ENCODE measurements around the gene RNF157. TPM values are rescaled to one million over a fixed set of nuclear protein-coding genes. Genes with fewer than 3 reads are reported as not detected.

RNF157 gene
- total RNA-seq, 4 donors from 2014 or later: 1.7 to 6.6 (median 4.7) TPM

GRCh38 chr17:76166906-76167305 is 73.4 kb downstream of the RNF157 start:
- 72 to 81% methylated on average over 9 to 10 of the region's 10 CpGs for WGBS, 2 donors
- intact Hi-C loops (cut with DNase I): no loop called here
- Histone ChIP-seq H3K9me3 (no peaks in the 10 kb centered on the region), H3K4me1 (no peaks in the 10 kb centered on the region), H3K27me3 (no peaks in the 10 kb centered on the region), H3K27ac (no peak overlapping the region), H3K4me3 (replicated peaks in 1 of 3) (no peak overlapping the region), H3K36me3 (no peaks in the 10 kb centered on the region)
- no peak for TF ChIP-seq CTCF (IDR thresholded peaks at IDR 0.05)
- no peak for TF ChIP-seq POLR2A (IDR thresholded peaks at IDR 0.05)
- DNase-seq: no peak

GRCh38 chr17:76166168-76166567 is 74.1 kb downstream of the RNF157 start:
- no peaks in the 10 kb centered on the region for H3K4me1 ChIP-seq
- TF ChIP-seq CTCF (IDR thresholded peaks at IDR 0.05) (no peak), POLR2A (IDR thresholded peaks at IDR 0.05) (no peak)
- H3K27ac ChIP-seq: no peak overlapping the region
- no peaks in the 10 kb centered on the region for H3K9me3 ChIP-seq
- no peaks in the 10 kb centered on the region for H3K36me3 ChIP-seq
- no peaks in the 10 kb centered on the region for H3K27me3 ChIP-seq
- DNase-seq: no peak
- intact Hi-C loops (cut with DNase I): no loop called here
- 88 to 90% methylated on average over 7 of the region's 7 CpGs for WGBS, 2 donors
- no peak overlapping the region for H3K4me3 ChIP-seq (replicated peaks in 1 of 3)

GRCh38 chr17:76164331-76164730 is 76.0 kb downstream of the RNF157 start:
- H3K36me3 ChIP-seq: no peaks in the 10 kb centered on the region
- no peaks in the 10 kb centered on the region for H3K27me3 ChIP-seq
- H3K4me1 ChIP-seq: no peaks in the 10 kb centered on the region
- TF ChIP-seq POLR2A (IDR thresholded peaks at IDR 0.05) (no peak), CTCF (IDR thresholded peaks at IDR 0.05) (no peak)
- no peak overlapping the region for H3K27ac ChIP-seq
- WGBS, 2 donors: 67 to 73% methylated on average over 2 of the region's 2 CpGs
- H3K9me3 ChIP-seq: no peaks in the 10 kb centered on the region
- DNase-seq: no peak
- intact Hi-C loops (cut with DNase I): no loop called here
- no peak overlapping the region for H3K4me3 ChIP-seq (replicated peaks in 1 of 3)

GRCh38 chr17:76163919-76164318 is 76.4 kb downstream of the RNF157 start:
- Histone ChIP-seq H3K4me1 (no peaks in the 10 kb centered on the region), H3K9me3 (no peaks in the 10 kb centered on the region), H3K27ac (no peak overlapping the region), H3K36me3 (no peaks in the 10 kb centered on the region), H3K27me3 (no peaks in the 10 kb centered on the region), H3K4me3 (replicated peaks in 1 of 3) (no peak overlapping the region)
- no peak for DNase-seq
- 83 to 87% methylated on average over 4 of the region's 4 CpGs for WGBS, 2 donors
- intact Hi-C loops (cut with DNase I): no loop called here
- no peak for TF ChIP-seq POLR2A (IDR thresholded peaks at IDR 0.05)
- no peak for TF ChIP-seq CTCF (IDR thresholded peaks at IDR 0.05)

- Histone ChIP-seq H3K27me3 (no peaks in the 10 kb centered on the region), H3K4me3 (replicated peaks in 1 of 3) (no peak overlapping the region), H3K4me1 (no peaks in the 10 kb centered on the region), H3K27ac (no peak overlapping the region), H3K9me3 (no peaks in the 10 kb centered on the region), H3K36me3 (no peaks in the 10 kb centered on the region)
- TF ChIP-seq POLR2A (IDR thresholded peaks at IDR 0.05) (no peak), CTCF (IDR thresholded peaks at IDR 0.05) (no peak)
- DNase-seq: no peak
- intact Hi-C loops (cut with DNase I): no loop called here
- 88 to 89% methylated on average over 20 of the region's 20 CpGs for WGBS, 2 donors
Measured at GRCh38 chr17:76161619-76162266, 78.5 kb downstream of the RNF157 start.

Data from thyroid gland (tissue), 4 donors.